SK-N-MC (cell line): ENCODE measurements around the gene RBMY1E.
"Not testable (repeated sequence)": the region's sequence is repeated elsewhere in the genome, so short reads cannot be mapped to it uniquely, and the experiment has no call there.

Source experiments
- EZH2 ChIP-seq: fragments of 200-600 bp; sonication (generic); IDR thresholded peaks from one replicate; pipeline ENCODE4 v1.6.1; 2017; ENCODE audit warnings: antibody characterized with exemption
- POLR2AphosphoS5 ChIP-seq: IDR thresholded peaks from 2 replicates; pipeline ENCODE4 v1.6.1; 2012; ENCODE audit warnings: mild to moderate bottlenecking, low read depth, low read length, borderline replicate concordance

DNA sequence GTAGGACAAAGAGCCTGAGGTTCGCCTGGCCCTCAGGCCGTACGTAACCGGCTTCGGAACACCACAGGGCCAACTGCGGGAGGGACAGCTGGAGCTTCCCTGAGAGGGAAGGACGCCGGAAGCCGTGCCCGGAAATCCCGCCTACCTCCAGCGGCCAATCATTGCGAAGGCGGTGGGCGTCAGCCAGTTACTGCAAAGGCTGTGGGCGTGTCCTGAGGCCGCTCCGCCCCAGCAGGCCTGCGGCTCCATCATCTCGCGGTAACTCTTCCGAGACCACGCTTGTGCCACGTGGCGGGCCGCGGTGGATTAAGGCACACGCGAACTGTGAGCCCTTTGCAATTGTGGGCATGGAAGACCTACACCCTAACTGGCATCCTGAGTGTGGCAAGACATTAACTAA is at the start of gene RBMY1E:
- not testable (repeated sequence) for TF ChIP-seq POLR2AphosphoS5, EZH2
